Limb (tissue), 2 donors: ENCODE results near the gene CDC42SE1.

ENCODE experiments used
- DNase-seq, 2 donors: peaks; one replicate each; pipeline ENCODE4 v3.0.0-alpha.2; 2016; ENCODE audit errors: extremely low spot score in 2 of 2

Gene CDC42SE1

DNA sequence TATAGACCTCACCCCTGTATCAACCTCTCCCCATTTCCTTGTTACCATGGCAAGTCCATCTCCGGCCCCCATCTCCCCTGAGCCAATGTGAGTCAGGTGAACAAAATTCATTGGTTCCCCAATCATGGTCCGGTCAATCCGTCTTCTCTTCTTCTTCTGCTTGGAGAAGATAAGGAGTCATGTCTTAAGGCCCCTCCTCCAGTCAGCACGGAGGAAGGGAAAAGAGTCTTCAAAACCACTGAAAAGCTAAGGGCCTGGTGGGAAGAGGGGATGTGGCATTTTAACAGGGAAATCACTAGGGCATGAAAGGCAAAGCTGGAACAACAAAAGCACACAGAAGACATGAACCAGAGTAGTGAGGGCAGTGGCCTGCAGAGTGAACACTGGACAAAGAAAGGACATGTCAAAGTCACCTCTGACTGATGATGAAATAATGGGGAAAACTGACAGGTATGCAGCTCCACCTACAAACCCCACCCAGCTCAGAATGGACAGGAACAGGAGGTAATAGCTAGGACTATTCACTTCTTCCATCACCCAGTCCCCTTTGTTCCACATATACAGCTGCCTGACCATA is 4.4 kb downstream of the CDC42SE1 start:
- DNase-seq: no peak

DNA sequence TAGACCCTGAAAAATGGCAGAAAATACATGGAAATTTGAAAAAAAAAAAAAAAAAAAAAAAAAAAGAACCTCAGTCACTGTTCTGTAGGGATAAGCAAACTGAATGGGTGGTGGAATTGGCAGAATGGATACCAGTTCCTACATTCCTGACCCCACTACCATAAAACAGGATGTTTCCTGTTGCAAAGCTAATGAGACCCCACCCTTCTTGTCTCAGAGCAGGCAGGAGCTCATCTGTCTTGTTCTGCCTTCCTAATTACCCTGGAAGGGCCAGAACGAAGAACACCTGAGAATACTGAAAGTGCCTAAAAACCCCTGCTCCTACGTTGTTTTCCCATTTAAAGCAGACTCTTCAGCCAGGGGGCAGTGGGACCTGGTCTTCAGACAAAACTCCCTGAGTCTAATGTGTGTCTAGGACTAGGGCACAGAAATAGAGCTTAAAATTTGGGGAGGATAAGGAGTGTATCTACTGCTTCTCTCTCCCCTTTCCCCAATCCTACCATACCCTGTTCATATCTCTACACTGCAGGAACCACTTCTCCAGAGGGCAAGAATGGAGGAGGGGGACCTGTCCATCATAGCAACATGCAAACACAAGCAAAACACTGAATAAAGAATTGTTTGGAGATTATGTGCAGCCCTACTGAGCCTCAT is 7.9 kb downstream of the CDC42SE1 start:
- no peak for DNase-seq

DNA sequence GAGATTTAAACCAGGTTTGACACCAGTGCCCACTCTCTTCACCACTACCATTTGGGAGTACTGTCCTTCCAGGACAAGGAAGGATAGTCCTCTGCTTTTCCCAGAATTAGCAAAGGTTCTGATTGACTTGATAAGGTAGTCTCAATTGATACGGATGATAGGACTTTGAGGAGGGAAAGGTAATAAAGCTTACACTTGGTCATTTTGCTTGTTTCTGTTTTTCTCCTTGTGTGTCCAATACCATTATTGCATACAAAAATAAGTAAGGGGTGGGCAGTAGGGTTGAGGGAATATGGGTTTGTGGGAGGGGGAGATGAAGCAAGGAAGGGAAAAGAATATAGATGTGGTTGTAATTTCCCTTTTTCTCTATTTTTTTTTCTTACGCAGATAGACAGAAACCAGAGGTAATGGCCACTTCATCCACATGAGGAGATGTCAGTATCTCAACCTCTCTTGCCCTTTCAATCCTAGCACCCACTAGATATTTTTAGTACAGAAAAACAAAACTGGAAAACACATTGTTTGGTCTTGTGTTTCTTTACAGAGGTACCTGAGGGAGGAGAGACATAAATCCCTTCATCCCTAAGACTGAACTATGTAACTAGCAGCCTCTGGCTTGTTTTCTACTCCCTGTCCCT is 9.3 kb downstream of the CDC42SE1 start:
- DNase-seq: no peak

DNA sequence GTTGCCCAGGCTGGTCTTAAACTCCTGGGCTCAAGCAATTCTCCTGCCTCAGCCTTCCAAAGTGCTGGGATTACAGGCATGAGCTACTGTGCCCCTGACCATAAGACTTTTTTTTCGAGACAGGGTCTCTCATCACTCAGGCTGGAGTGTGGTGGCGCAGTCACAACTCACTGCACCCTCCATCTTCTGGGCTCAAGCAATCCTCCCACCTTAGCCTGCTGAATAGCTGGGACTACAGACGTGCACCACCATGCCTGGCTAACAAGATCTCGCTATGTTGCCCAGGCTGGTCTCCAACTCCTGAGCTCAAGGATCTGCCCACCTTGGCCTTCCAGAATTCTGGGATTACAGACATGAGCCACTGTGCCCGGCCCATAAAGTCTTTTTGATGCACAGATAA is 10.0 kb downstream of the CDC42SE1 start:
- DNase-seq: no peak

DNA sequence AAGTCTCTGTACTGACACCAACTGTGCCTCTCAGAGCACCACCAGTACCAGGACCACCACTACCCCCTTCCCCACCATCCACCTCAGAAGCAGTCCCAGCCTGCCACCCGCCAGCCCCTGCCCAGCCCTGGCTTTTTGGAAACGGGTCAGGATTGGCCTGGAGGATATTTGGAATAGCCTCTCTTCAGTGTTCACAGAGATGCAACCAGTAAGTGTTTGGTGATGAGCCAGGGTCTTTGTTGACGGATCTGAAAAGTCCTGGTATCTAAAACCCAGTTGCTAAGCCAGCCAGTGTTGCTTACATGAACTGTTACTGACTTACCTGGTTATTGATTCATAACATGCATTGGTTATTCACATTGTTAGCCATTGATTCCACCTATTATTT is 10.8 kb downstream of the CDC42SE1 start:
- no peak for DNase-seq

DNA sequence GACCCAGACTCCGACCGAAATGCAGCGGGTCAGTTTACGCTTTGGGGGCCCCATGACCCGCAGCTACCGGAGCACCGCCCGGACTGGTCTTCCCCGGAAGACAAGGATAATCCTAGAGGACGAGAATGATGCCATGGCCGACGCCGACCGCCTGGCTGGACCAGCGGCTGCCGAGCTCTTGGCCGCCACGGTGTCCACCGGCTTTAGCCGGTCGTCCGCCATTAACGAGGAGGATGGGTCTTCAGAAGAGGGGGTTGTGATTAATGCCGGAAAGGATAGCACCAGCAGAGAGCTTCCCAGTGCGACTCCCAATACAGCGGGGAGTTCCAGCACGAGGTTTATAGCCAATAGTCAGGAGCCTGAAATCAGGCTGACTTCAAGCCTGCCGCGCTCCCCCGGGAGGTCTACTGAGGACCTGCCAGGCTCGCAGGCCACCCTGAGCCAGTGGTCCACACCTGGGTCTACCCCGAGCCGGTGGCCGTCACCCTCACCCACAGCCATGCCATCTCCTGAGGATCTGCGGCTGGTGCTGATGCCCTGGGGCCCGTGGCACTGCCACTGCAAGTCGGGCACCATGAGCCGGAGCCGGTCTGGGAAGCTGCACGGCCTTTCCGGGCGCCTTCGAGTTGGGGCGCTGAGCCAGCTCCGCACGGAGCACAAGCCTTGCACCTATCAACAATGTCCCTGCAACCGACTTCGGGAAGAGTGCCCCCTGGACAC is 11.3 kb downstream of the CDC42SE1 start:
- DNase-seq: peak; percentile 39 to 79

DNA sequence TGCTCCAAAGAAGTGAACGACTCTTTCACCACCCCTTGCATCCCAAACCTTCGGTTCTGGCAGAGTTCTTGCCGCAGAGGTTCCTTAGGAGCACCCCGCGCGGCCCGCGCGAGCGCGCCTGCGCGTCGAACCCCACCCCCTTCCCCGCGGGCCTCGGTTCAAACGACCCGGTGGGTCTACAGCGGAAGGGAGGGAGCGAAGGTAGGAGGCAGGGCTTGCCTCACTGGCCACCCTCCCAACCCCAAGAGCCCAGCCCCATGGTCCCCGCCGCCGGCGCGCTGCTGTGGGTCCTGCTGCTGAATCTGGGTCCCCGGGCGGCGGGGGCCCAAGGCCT is 11.9 kb downstream of the CDC42SE1 start, which contains the start of gene C1orf56:
Gene C1orf56, plus strand, starts transcription at position 161 of the 334 bp plus-strand sequence. Its CDS starts 97 bp downstream, at position 258.
- DNase-seq: peak; percentile 57 to 86

DNA sequence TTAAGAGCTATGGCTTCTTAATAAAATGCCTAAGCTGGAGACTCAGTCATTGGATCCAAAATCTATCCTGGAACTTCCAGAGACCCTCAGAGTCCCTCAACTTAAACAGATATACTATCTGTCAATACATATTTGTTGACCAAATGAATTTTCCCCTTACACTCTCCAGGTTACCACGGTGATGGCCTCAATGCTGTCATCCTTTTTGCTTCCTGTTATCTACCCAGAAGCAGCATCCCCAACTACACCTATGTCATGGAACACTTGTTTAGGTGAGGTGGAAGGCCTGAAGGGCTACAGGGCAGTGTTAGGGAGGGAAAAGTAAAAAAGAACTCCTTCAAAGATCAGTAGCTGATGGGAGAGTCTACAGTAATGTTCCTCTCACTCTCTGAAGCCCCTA is 16.3 kb downstream of the CDC42SE1 start:
- no peak for DNase-seq

DNA sequence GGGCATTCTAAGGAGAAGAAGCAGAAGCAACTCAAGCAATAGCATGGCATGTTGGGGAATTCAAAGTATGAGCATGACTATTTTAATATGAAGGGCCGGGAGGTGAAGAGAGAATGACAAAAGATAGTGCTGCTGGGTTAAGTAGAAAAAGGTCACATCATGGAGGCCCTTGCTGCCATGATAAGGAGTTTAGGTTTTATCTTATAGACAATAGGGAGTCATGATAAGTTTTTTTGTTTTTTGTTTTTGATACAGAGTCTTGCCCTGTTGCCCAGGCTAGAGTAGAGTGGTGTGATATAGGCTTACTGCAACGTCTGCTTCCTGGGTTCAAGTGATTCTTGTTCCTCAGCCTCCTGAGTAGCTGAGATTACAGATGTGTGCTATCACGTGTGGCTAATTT is 19.9 kb downstream of the CDC42SE1 start:
- no peak for DNase-seq

DNA sequence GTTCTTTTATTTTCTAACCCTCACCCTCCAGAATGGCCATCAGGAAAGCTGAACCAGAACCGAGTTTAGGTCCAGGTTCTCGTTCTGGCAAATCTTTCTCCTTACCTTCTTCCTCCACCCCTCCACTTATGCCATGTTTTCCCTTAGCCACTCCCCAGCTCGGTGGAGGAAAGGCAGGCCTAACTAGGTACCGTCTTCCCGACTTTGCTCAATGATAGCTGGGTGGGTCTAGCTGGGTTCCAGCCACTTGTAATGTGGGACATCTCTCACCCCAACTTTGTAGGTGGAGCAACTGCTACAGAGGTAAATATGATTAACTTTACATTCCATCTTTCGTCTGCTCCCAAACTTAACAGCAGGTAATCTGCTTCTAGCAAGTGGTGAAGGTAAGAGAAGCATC is 22.4 kb downstream of the CDC42SE1 start:
- no peak for DNase-seq

DNA sequence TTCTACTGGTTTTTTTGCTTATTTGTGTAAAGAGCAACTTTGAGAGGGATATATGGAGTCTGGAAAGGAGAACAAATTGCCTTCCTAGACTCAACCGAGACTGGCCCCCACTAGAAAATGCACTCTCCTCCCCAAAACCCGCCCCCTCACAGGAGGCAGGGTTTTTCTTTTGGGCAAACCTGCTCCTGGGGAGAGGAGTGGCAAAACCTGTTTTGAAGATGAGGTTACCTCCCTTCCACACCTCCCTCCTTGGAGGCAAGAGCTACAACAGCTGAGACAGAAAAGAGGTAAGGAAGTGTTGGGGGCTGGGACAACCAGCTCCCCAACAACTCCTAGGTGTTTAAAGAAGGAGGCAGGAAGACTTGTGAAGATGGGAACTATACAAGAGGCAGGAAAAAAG is 23.1 kb downstream of the CDC42SE1 start, which contains the start of gene BNIPL:
Gene BNIPL, plus strand, starts transcription at position 231 of the 400 bp plus-strand sequence. Its CDS starts 140 bp downstream, at position 371.
- DNase-seq: no peak

DNA sequence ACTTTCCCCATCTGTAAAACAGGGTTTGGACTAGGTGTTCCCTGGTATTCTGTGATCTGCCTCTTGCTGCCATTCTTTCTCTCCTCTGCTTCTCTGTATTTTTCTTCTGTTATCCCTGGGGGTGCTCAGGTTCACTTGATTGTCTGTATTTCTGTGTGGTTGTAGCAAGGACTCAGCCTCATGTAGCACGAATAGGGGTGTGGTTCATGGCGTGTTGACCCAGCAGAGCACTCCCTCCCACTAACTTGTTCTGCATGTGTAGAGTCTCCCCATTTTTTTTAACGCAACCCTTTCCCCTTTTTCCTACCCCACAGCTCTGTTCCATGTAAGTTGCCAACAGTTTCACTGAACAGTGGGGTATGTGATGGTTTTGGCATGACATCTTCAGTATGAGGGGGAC is 24.3 kb downstream of the CDC42SE1 start:
- no peak for DNase-seq

DNA sequence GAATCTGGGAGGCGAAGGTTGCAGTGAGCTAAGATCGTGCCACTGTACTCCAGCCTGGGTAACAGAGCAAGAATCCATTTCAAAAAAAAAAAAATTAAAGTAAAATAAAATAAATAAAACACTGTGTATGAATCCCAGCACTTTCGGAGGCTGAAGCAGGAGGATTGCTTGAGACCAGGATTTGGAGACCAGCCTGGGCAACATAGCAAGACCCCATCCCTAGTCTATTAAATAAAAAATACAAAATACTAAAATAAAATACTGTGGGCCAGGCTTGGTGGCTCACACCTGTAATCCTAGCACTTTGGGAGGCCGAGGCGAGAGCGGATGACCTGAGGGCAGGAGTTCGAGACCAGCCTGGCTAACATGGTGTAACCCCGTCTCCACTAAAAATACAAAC is 27.3 kb downstream of the CDC42SE1 start:
- DNase-seq: no peak

DNA sequence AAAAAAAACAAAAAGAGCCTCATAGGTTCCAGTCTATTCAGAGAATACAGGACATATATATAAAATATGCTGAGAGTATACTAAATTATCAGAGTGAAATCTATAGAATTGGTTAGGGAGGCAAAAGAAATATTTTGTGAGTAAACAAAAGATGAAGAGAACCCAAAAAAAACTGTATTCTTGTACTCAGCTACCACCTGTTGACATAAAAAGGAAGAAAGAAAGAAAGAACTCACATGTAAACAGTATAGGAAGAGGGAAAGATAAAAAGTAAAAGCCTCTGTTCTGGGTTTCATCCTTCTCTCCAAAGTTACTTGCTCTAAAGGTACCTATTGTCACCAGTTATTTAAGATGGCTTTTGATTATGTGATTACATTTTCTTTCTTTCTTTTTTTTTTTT is 33.0 kb downstream of the CDC42SE1 start:
- no peak for DNase-seq

DNA sequence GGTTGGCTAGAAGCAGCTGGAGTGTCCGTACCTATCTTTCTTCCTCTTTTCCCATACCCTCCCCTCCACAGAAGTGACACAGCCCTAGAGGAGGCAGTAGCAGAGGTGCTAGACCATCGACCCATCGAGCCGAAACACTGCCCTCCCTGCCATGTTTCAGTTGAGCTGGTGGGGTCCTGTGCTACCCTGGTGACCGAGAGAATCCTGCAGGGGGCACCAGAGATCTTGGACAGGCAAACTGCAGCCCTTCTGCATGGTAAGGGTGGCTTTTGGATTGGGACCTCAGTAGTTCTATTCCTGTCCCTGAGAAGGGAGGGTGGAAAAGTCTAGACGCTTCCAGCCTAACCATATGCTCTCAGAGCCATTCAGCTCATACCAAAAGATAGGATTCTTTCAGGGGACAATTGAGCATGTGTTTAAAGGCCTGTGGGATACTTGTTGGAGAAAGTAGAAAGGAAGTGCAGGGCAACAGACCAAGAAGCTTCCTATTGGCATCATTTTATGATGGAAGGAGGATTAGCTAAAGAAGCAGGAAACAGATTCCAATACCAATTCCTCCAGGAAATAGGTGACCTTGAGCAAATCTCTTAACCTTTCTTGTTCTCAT is 34.8 kb downstream of the CDC42SE1 start:
- DNase-seq: peak; percentile 40 to 75

DNA sequence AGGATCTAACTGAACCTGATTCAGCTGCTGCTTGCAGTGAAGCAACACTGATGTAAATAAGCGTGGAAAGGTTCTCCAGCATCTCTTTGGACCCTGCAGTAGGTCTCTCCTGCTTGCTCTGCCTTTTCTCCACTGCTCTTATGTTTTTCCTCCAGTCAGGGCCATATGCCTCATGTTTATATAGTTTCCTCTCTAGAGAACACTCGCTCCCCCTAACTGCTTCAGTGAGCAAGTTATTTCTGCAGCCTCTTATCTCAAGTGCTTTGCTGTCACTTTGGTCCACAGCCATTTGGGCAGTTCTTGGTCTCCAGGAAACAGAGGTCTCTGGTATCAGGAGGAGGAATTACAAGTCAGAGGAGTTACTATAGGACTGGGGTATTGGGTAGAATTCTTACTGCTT is 45.9 kb downstream of the CDC42SE1 start:
- no peak for DNase-seq

DNA sequence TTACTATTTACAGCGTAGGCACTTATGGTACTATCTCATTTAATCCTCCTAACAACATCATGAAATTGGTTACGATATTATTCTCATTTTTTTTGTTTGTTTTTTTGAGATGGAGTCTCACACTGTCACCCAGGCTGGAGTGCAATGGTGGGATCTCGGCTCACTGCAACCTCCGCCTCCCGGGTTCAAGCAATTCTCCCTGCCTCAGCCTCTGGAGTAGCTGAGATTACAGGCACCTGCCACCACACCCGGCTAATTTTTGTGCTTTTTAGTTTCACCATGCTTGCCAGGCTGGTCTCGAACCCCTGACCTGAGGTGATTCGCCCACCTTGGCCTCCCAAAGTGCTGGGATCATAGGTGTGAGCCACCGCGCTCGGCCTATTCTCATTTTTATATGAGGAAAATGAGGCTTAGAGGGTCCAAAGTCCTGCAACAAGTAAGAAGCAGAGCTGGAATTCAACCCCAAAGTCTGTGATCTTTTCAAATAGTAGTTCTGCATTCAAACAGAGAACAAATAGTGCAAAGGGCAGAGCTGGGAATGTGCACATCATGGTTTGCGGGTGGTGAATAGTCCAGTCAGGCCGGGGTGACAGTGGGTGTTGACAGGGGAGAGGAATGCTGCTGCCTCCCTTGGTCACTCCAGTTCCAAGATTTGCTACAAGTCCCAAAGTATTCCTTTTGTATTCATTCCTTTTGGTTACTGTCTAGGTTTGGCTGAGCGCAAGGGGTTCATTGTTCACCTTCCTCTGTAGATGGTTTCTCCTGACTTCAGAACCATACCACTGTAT is 46.5 kb downstream of the CDC42SE1 start:
- no peak for DNase-seq

DNA sequence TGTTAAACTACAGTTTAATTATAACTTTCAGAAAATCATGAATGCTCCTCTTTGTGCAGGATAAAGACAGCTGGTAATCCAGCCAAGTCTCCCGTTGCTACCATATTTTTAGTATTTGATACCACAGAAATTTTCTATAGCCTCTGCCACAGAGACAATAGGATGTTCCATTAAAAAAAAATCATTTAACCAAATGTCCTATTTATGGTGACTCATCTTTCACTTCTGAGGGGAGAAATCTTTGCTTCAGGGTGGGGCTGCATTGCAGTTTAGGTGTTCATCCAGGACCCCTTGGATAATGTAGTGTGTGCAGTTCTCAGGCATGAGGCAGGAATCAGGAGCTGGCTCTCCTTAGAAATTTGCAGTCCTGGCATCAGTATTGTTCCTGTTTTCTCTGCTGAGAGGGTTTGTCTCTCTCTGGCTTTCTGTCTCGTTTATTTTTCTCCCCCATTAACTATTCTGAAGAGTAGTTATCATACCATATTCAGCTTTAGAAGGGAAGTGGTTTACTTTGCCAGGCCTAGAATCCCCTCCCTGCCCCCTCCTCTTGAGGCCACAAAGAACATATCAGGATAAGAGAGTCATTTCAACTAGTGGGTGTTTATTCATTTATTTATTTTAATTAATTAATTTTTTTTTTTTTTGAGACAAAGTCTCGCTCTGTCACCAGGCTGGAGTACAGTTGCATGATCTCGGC is 48.1 kb downstream of the CDC42SE1 start:
- DNase-seq: no peak

DNA sequence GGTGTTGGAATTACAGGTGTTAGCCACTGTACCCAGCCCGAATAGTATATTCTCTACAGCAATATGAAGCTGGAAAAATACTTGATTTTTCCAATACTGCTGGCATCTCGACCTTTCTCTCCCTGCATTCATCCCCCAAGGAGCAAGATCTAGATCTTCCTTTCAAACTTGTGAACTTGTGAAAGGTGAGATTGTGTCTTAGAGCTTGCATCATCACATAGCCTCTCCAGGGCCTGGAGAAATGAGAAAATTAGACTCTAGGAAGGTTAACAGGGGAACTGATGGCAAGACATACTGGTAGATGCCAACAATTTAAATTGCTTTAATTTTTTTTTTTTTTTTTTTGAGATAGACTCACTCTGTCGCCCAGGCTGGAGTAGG is 49.1 kb downstream of the CDC42SE1 start:
- no peak for DNase-seq

DNA sequence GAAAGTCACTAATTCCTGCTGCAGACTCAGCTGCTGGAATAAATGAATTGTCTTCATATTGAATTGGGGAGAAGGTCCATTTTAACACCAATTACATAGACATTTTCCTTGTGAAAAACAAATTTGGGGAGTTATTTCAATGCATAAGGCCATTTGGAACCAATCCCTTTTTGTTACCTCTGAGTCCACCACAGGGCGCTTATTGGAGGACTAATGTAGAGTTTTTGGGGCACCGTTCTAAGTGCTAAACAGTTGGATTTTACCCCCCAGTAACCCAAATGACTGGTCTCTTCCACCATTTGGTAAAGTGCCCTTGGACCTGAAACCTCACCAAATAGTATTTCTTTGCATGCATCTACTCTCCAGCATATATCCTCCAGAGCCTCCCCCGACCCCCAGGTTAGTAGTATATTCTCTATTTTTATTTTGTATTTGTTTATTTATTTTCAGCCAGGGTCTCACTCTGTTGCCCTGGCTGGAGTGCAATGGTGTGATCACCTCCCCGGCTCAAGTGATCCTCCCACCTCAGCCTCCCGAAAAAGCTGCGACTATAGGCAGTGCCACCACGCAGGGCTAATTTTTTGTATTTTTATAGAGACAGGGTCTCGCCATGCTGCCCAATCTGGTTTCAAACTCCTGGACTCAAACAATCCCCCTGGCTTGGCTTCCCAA is 49.6 kb downstream of the CDC42SE1 start:
- DNase-seq: no peak
